HG03045 (cell line): ENCODE data around the gene XBP1.
"Not testable (repeated sequence)": the region's sequence is repeated elsewhere in the genome, so short reads cannot be mapped to it uniquely, and the experiment has no call there.

Experiments used
- ATAC-seq: cut with Tn5 transposase; IDR thresholded peaks from one replicate; pipeline ENCODE4 v1.9.1; 2021; ENCODE audit warnings: mild to moderate bottlenecking, moderate library complexity; ENCODE audit not compliant: unreplicated experiment

The XBP1 gene

DNA sequence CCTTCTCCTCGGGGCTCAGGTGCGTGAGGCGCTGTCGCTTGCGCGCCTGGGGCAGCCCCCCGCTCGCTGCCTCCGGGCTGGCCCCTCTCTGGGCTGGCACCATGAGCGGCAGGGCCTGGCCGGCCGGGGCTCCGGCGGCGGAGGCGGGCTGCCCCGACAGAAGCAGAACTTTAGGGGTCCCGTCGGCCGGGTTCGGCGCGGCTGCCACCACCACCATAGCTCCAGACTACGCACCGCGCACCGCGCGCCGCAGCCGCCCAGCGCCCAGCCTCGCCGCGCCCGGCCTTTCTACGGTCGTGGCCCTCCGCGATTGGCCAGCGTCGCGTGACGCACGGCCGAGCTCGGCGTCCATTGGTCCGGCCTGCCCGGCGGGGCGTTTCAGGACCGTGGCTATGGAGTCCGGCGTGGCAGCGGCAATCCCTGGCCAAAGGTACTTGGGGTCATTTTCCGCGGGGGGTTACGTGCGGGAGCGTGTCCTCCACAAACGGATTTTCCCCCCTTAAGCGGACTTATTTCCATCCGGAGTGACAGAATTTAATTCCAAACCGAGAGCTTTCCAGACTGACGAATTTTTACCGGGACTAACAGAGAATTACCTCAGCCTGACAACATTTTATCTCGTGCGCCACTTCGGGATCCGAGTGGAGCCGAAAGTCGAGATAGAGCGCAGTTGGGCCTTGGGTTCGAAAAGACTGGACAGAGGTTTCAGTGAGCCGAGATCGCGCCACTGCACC is at the start of gene XBP1:
XBP1 (minus strand) TSS at position 262 of the 734 bp plus-strand sequence.
- ATAC-seq = peak; percentile 87

DNA sequence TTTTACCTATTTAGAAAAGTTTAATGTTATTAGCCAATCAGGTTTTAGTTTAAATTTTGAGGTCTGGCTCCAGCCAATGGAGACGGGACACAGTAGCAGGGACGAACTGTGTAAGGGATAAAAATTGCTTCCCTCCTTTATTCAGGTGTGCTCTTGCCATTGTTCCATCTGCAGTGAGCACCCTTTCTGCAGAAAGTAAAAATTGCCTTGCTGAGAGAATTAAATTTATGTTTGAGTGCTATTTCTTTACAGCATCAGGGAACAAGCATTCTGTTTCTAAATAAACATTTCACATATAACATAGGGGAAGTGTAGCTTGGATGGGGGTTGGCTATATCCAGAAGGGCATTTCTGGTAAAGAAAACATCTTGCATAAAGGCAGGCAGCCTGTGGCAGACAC is 46.6 kb upstream of the XBP1 start:
- ATAC-seq = no peak

DNA sequence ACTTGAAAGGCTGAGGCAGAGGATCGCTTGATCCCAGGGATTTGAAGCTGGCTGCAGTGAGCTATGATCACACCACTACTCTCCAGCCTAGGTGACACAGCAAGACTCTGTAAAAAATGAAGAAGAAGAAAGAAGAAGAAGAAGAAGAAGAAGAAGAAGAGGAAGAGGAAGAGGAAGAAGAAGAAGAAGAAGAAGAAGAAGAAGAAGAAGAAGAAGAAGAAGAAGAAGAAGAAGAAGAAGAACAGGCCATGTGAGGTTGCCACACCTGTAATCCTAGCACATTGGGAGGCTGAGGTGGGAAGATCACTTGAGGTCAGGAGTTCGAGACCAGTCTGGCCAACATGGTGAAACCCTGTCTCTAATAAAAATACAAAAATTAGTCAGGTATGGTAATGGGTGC is 43.9 kb upstream of the XBP1 start:
- ATAC-seq = not testable (repeated sequence)

DNA sequence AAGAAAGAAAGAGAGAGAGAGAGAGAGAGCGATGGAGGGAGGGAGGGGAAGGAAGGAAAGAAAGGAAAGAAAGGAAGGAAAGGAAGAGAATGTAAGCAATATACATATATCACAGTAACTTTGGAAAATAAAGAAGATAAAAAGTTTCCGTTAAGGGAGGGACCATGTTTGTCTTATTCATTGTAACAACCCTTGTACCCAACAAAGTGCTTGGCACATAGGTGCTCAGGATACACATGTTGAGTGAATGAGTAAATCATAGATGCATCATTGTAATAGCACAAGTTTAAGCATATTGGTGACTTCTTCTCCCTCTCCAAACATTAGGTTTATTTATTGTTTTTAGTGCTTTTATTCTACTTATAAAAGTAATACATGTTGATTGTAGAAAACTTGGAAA is 43.3 kb upstream of the XBP1 start:
- ATAC-seq = no peak

DNA sequence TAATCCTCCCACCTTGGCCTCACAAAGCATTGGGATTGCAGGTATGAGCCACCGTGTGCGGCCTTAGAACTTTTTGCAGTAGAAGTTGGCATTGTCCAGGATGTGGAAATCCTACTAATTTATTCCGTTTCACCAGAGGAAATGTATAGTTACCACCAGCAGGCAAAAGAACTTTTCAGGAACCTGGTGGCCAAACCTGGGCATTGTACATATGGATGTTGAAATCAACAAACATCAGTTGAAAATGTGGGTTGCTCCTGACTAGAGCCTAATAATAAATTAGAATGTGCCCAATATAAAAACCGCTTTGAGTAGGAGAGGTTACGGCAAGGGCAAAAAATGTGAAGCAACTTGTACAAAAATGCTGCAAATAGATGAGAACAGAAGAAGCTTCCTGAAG is 40.7 kb upstream of the XBP1 start:
- ATAC-seq = no peak

DNA sequence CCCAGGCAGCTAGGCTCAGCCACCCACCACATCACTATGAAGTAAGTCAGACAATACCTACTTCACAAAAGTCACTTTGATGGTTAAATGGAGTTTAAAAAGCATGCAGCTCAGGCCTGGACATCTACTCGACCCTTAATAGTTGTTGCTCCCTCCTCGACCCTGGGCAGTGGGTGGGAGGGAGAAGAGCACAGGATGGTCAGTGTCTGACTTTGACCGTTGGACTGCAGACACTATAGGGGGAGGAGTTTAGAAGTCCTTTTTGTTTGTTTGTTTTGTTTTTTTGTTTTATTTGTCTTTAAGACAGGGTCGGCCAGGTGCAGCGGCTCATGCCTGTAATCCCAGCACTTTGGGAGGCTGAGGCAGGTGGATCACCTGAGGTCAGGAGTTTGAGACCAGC is 38.6 kb upstream of the XBP1 start:
- no peak for ATAC-seq

DNA sequence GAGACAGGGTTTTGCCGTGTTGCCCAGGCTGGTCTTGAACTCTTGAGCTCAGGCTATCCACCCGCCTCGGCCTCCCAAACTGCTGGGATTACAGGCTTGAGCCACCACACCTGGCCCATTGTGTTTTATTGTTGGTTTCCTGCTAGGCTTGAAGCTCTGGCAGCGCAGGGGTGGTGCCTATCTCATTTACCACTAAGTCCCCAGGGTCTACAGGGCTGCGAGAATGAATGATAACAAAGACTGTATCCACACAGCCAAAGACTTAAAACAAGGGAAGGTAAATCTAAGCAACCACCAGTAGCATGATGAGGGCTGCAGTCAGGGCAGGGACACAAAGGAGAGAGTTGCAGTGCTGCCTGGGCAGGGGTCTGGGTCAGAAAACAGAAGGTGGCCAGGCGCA is 37.3 kb upstream of the XBP1 start:
- ATAC-seq = no peak

DNA sequence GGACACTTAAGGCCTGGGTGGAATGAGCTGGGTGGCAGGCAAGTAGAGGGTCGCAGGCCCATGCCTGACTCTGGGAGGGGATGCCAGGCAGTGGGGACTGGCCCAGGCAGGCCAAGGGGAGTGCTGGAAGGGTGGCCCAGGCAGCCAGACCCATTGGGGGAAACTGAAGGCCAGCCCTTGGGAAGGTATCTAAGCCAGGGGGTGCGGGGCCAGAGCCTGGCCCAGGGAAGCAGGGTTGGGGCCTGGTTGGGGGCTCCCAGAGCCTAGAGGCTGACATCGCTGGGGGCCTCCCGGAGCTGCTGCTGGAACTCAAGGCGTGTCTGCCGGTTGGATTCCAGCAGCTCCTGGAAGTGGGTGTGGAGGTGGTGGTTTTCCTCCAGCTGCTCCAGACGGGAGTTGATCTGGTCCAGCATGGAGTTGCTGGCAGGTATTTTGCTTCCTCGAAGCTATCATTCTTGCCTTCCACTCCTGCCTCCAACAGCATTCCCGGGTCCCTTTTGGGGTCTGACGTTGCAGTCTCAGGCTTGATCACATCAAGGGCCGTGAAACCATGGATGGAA is 35.3 kb upstream of the XBP1 start:
- ATAC-seq = no peak

DNA sequence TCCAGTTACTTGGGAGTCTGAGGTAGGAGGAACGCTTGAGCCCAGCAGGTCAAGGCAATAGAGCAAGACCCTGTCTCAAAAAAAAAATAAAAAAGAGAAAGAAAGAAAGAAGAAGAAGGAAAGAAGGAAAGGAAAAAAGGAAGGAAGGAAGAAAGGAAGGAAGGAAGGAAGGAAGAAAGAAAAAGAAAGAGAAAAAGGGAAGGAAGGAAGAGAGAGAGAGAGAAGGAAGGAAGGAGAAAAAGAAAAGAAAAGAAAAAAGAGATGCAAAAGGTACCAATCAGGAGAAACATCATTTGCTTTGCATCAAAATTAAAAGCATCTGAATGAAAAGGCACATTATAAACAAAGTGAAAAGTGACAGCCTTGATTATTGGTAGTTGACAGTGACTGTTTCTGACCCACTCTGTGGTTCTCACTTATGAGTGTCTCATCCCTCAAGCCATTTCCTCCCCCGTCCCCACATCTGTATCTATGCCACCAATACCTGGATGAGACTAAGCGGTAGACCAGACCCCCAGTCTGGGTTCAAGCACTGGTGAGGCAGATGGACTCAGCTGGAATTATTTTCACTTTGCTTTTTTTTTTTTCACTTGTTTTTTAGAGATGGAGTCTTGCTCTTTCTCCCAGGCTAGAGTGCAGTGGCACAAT is 33.0 kb upstream of the XBP1 start:
- no peak for ATAC-seq

DNA sequence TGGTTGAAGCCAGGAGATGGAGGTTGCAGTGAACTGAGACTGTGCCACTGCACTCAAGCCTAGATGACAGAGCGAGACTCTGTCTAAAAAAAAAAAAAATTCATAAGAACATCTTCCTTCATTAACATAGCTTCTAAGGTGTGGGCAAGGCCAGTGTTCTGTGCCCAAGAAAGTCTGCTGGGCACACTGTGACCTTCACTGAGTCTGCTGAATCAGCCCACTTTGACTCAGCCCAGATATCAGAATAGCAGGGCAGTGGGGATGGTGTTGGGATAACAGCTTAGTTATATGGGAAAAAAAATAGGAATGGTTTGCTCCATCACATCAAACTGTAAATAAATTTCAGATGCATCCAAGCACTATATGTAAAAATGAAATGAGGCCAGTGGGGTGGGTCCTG is 32.4 kb upstream of the XBP1 start:
- ATAC-seq = no peak

DNA sequence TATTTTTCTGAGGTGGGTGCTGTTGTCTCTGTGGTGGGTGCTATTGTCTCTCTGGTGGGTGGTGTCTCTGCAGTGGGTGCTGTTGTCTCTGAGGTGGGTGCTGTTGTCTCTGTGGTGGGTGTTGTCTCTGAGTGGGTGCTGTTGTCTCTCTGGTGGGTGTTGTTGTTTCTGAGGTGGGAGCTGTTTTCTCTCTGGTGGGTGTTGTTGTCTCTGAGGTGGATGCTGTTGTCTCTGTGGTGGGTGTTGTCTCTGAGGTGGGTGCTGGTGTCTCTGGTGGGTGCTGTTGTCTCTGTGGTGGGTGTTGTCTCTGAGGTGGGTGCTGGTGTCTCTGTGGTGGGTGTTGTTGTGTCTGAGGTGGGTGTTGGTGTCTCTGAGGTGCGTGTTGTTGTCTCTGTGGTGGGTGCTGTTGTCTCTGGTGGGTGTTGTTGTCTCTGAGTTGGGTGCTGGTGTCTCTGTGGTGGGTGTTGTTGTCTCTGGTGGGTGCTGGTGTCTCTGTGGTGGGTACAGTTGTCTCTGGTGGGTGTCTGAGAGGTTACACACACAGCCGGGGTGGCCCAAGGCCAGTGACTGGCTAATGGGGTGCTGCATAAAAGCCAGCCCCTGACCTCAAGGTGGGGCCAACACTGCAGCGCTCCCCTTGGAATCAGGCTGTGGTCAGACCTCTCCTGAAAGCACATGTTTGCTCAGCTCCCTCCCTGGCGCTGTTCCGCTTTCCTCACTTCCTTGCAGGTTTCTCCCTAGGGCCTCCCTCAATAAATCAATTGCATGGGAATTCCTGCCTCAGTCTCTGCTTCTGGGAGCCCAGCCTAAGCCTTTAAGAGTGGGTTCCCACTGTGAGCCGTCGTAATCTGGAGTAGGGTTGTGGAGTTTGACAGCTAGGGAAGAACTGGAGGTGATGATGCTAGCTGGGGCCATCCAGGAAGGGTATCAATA is 31.0 kb upstream of the XBP1 start:
- ATAC-seq = no peak

DNA sequence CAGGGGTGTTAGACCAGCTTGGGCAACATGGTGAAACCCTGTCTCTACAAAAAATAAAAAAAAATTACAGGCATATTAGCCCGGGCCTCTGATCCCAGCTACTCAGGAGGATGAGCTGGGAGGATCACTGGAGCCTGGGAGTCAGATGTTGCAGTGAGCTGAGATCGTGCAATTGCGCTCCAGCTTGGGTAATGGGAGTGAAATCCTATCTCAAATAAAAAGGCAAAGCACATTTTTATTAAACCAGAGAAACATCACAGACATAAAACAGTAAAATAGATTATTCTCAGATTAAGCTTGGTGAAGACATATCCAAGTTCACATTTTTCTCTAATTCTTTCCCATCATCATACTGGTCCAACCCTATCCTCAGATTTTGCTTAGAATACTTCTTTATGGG is 30.1 kb upstream of the XBP1 start:
- ATAC-seq = no peak

DNA sequence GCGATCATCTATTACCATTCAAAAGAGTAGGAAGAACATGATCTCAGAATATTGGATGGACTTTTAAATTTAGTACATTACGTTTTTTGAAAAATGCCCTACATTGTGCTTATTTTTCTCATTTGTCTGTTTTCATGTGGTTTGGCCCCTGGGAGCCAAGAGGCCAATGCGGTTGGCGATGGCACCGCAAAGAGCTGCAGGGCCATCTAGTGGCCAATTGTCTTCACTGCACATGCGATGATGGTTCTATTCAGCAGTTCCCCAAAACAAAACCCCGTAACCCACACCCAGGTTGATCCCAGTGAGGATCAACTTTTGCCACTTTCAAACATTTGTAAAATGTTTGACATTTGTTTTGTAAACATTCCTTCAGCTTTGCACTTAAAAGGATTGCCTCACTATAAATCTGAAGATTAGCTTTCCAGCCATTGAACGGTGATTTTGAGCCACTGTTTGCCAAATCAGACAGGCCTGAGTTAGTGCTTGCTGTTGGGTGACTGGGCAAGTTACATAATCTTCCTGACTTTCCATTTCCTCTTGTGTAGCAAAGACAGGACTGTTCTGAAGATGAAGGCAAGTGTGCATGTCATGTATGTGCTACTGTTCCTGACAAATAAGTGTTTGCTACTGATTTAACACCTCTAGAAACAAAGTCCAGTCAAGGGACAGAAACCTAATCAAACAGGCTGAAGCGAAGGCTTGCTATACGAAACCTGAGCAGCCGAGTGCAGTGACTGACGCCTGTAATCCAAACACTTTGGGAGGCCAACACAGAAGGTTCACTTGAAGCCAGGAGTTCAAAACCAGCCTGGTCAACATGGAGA is 29.2 kb upstream of the XBP1 start:
- ATAC-seq = no peak

DNA sequence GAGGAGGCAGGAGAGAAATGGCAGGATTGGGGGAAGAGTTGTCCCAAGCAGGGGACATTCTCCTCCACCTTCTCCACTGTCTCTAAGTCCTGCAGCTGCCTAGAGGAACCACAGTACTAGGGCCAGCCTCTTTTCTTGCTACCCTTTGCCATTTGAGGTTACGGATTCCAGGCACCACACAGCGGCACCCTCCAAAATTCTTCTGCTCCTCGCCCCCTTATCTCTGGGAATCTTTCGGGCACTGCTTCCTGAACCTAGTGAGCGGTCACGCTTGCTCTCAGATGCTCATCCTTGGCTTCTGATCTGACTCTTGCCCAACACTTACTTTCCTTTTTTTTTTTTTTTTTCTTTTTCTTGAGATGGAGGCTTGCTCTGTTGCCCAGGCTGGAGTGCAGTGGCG is 26.6 kb upstream of the XBP1 start:
- ATAC-seq = no peak

DNA sequence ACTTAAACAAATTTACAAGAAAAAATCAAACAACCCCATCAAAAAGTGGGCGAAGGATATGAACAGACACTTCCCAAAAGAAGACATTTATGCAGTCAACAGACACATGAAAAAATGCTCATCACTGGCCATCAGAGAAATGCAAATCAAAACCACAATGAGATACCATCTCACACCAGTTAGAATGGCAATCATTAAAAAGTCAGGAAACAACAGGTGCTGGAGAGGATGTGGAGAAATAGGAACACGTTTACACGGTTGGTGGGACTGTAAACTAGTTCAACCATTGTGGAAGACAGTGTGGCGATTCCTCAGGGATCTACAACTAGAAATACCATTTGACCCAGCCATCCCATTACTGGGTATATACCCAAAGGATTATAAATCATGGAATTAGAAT is 26.1 kb upstream of the XBP1 start:
- not testable (repeated sequence) for ATAC-seq

DNA sequence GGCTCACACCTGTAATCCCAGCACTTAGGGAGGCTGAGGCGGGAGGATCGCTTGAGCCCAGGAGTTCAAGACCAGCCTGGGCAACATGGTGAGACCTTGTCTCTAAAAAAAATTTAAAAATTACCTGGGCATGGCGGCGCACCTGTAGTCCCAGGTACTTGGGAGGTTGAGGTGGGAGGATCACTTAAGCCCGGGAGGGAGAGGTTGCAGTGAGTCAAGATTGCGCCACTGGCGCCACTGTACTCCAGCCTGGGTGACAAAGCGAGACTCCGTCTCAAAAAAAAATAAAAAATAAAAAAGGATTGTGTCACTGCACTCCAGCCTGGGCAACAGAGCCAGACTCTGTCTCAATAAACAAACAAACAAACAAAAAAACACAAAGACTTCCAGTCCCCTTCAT is 24.1 kb upstream of the XBP1 start:
- ATAC-seq = not testable (repeated sequence)

DNA sequence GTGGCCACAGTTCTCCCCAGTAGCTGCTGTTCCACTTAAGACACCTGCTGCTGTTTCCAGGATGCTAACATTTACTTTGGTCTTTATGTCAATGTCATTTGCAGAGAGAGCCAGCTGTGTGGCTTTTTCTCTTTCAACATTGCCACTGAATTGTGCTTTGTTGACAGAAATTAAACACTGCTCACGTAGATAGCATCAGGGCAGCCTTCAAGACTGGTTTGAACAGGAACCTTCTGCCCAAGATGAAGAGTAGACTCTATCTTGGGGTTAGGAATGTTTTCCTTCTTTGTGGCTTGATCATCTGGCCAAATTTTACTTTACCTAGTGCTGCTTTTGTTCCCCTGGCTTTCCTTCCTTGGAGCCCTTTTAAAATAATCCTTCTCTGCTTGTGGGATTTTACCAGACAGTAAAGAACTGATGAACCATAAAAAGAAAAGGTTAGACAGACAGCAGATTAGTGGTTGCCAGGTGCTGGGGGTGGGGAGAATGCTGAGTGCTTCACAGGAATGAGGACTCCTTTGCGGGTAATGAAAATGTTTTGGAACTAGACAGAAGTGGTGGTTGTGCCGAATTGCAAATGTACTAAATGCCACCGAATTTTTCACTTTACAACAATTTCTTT is 22.7 kb upstream of the XBP1 start:
- no peak for ATAC-seq

DNA sequence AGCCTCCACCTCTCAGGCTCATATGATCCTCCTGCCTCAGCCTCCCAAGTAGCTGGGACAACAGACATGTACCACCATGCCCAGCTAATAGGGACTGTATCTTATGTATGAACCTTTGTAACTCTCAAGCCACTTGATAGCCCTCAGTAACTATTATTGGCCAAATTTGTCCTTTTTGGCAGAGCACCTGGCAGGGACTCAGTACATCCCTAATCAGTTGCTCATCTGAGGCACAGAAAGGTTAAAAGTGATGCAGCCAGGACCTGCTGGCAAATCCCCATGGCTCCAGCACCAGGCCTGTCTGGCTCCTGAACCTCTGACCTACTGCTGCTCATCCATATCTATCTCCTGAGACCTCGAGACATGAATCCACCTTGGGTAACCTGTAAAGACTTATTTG is 21.1 kb upstream of the XBP1 start:
- ATAC-seq = no peak

DNA sequence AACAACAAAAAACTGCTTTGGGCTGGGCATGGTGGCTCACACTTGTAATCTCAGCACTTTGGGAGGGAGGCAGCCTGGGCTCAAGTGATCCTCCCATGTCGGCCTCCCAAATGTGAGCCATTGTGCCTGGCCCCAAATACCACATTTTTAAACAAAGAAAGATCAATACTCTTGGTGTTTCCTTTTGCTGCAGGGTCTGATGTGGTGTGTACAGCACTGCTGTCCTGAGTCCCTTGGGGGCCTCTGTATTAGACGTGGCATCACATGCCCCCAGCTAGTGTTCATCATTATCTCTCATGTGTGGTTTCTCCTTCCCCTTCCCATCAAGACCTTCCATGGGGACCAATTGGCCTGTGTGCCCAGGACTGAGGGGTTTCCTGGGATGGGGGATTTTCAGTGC is 20.5 kb upstream of the XBP1 start:
- ATAC-seq = no peak
